Measurements from ENCODE around the gene OR2F2.

OR2F2 gene

DNA sequence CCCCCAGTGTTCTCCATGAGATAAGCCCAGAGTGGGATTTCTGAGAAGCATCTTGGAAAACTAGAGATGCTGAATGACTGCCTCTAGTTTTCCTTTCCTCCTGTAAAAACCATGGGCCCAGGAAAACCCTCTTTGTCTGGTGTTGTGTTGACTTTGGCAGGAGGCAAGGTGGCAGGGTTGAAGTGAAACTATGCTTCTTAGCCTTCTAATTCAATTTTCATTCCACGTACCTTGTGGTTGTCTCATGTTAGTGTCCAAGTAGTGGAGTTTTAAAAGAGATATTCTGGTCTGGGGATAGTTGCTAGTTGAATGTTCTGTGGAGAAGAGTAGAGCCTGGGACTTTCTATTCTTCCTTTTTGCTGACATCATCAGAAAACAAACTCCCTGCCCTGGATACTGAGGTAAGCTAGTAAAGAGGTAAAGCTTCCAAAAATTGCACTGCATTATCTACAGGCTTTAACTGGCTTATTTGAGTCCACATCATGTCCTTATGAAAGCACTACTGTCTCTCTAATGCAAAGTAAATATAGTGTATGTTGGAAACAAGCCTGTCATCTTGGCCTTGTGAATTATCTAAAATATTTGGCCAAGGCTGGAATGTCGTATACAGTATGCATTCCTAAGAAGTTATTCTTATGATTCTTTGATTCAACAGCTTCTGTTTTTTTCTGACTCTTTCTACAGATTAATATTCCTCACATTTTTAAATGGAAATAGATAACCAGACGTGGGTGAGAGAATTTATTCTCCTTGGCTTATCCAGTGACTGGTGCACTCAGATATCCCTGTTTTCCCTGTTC lies at the start of gene OR2F2:
Gene OR2F2 (plus strand): TSS at position 708 of the 800 bp plus-strand sequence. CDS start 0 bp downstream, at position 708.
- no peak for DNase-seq

DNA sequence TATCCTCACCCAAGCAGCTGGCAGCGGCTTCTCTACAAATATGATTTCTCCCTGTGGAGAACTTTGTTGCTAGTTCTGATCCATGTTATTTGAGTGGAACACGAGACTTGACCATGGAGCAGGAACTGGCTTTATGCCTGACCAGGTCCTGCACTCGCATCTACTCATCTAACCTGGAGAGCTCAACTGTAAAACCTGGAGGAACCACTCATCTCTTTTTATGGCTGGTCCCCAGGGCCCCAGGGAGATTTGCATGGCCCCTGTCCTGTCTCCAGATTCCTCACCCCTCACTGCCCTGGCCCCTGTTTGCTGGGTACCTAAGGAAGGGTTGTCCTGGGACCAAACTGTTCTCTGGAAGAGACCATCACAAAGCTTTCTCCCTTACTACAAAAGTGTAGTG lies 49.1 kb upstream of the OR2F2 start:
- DNase-seq, result no peak

- no peak for DNase-seq
Observed at GRCh38 chr7:143886826-143887477, 48.1 kb upstream of the OR2F2 start.

GRCh38 chr7:143889068-143889467 lies 46.0 kb upstream of the OR2F2 start:
- DNase-seq, result no peak

- DNase-seq, result no peak
Observed at GRCh38 chr7:143890558-143890957, 44.5 kb upstream of the OR2F2 start.

DNA sequence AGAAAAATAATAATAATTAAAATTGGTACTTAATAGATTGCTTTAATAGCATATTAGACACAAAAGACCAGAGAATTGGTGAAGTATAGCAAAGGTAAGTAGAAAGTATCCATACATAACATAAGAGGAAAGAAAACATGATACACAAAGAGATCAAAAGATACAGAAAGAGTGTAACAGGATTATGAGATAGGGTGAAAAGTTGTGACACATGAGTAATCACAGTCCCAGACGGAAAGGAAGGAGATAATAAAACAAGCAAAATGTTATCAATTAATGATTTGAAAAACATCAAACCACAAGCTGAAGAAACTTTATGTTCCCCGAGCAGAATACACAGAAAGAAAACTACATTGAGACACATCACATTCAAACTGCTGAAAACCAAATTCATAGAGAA lies 43.6 kb upstream of the OR2F2 start:
- no peak for DNase-seq

DNA sequence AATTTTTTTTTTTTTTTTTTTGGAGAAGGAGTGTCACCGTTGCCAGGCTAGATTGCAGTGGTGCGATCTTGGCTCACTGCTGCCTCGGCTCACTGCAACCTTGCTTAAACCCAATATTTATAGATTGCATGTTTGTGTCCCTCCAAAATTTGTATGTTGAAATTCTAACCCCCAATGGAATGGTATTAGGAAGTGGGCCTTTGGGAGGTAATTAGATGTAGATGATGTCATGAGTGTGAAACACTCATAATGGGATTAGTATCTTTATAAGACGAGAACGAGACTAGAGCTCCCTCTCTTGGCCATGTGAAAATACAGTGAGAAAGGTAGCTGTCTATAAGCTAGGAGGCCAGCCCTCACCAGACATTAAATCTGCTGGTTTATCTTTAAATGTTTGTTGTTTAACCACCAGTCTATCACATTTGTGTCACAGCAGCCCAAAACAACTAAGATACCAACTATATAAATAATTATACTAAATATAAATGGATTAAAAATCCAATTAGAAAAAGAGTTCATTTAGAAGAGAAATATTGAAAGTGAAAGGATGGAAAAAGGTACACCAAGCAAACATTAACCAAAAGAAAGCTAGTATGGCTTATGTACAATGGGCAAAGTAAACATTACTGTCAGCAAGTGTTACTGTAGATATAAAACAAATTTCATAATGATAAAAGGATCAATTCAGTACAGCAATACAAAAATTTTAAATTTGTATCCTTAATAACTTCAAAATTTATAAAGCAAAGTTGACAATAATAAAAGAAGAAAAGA lies 42.3 kb upstream of the OR2F2 start:
- no peak for DNase-seq

GRCh38 chr7:143896667-143897066 lies 38.4 kb upstream of the OR2F2 start:
- no peak for DNase-seq

GRCh38 chr7:143898810-143899209 lies 36.2 kb upstream of the OR2F2 start:
- no peak for DNase-seq

GRCh38 chr7:143900230-143900766 lies 34.7 kb upstream of the OR2F2 start:
- DNase-seq, result no peak

GRCh38 chr7:143901332-143901667 lies 33.7 kb upstream of the OR2F2 start:
- peak; percentile 46 for DNase-seq

- peak; percentile 89 for DNase-seq
Observed at GRCh38 chr7:143901668-143902331, 33.2 kb upstream of the OR2F2 start, which contains the start of gene TCAF1. TSS of gene TCAF1 (minus strand) at chr7:143902176. CDS start at chr7:143876608, 25,568 bp downstream.

DNA sequence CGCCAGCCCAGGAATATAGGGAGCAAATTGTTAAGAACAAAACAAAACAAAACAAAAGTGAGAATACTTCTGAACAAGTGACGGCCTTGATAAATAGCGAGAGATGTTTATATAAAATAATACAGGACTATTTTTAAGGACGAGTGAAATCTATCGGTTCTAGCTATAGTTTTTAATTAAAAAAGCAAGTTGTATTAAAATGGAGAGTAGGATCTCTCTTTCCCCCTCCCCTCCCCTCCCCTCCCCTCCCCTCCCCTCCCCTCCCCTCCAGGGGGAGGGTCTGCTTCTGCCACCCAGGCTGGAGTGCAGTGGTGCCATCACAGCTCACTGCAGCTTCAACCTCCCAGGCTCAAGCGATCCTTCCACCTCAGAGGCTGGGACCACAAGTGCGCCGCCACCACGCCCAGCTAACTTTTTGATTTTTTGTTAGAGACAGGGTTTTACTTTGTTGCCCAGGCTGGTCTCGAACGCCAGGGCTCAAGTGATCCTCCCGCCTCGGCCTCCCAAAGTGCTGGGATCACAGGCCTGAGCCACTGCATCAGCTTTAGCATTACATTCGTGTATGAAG lies 32.6 kb upstream of the OR2F2 start:
- DNase-seq, result no peak

DNA sequence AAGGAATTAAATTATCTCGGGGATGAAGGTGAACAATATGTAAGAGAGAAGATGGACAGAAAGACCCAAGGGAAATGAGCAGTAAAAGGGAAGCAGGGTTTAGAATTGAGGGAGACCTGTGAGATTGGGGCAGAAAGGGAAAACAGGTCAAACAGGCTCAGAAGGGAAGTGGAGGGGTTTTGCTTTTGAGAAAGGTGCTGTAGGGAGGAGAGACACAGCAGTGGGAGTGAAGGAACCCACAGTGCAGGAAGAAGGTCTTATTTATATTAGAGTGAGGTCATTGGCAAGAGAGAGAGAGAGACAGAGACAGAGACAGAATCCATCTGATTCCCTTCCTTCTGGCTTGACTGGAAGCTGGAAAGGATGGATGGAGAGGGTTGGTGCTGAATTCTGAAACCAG lies 29.5 kb upstream of the OR2F2 start:
- DNase-seq, result no peak

DNA sequence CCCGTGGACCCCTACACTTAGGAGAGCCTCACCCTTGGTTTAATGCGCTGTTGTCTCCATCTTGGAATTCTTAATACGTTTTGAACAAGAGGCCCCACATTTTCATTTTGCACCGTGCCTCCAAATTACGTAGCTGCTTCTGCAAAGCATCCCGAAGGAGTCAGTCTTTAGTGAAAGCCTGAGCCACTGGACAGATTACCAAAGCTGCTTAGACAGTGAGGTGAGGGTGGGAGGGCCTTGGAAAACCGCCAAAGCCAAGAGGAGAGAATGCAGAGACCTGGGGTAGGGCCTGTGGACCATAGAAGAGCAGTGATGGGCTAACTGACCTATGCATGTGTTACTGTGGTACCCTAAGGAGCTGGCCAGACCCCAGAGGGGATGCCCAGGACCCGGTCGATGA lies 28.9 kb upstream of the OR2F2 start:
- no peak for DNase-seq

GRCh38 chr7:143906895-143907294 lies 28.1 kb upstream of the OR2F2 start:
- DNase-seq, result no peak

- no peak for DNase-seq
Observed at GRCh38 chr7:143908120-143908519, 26.9 kb upstream of the OR2F2 start.

- no peak for DNase-seq
Observed at GRCh38 chr7:143909863-143910262, 25.2 kb upstream of the OR2F2 start.

GRCh38 chr7:143910473-143911248 lies 24.4 kb upstream of the OR2F2 start:
- no peak for DNase-seq

DNA sequence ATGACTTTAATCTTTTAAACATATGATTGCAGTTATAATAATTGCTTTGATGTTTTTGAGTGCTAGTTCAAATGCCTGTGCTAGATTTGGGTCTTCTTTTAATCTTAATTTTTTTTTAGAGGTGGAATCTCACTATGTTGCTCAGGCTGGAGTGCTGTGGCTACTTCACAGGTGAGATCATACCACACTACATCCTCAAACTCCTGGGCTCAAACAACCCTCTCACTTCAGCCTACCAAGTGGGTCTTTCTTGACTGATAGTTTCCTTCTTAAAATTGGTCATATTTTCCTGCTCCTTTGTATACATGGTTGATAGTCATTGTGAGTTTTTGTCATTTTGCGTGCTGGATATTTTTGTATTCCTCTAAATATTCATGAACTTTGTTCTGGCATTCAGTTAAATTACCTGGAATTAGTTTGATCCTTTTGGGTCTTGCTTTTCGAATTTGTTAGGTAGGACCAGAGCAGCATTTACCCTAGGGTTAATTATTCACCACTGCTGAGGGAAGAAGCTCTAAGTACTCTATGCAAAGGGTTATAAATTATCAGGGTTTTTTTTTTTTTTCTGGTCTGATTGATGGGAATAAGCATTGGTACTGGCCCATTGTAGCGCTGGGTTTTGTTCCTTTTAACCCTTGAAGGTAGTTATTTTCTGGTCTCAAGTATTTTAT lies 21.0 kb upstream of the OR2F2 start:
- DNase-seq, result no peak
